GM12892 (cell line): ENCODE data around the gene SUMO1.

ENCODE experiments used
- DNase-seq: peaks from one replicate; pipeline ENCODE4 v3.0.0; 2011; ENCODE audit not compliant: insufficient read length
- FAIRE-seq: peaks from 2 replicates; lab custom pipeline; 2011; peaks lifted over from hg19 to GRCh38; lab: Jason Lieb, UNC
- POLR2A ChIP-seq: IDR thresholded peaks from 2 replicates; pipeline ENCODE4 v1.6.1; 2011; ENCODE audit warnings: low read depth, low read length, control low read depth
- POLR2AphosphoS5 ChIP-seq: IDR thresholded peaks from 2 replicates; pipeline ENCODE4 v1.6.1; 2011; ENCODE audit warnings: low read depth, low read length, control low read depth
- TAF1 ChIP-seq: IDR thresholded peaks from 2 replicates; pipeline ENCODE4 v1.6.1; 2011; ENCODE audit warnings: low read depth, mild to moderate bottlenecking, control low read depth, low read length, borderline replicate concordance

The SUMO1 gene

DNA sequence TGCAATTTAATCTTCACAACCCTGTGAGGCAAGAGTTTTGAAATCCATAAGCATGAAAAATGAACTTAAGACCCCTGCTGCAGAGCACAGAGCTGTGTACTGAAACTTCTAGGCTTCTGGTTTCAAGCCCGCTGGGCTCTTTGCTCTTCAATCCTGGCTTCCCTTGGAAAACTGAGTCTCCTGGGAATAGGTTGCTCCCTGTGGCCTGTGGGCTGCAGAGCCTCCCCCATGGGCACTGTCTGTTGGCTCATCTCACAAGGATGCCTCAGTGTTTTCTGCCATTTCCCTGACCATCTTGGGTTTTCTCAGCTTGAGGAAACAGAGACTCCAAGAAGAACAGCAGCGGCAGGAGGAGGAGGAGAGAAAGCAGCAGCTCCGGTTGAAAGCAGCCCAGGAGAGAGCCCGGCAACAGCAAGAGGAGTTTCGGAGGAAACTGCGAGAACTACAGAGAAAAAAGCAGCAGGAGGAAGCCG lies 44.5 kb downstream of the SUMO1 start:
- FAIRE-seq = no peak
- no peak for DNase-seq
- TF ChIP-seq POLR2AphosphoS5 (no peak), POLR2A (no peak), TAF1 (no peak)

DNA sequence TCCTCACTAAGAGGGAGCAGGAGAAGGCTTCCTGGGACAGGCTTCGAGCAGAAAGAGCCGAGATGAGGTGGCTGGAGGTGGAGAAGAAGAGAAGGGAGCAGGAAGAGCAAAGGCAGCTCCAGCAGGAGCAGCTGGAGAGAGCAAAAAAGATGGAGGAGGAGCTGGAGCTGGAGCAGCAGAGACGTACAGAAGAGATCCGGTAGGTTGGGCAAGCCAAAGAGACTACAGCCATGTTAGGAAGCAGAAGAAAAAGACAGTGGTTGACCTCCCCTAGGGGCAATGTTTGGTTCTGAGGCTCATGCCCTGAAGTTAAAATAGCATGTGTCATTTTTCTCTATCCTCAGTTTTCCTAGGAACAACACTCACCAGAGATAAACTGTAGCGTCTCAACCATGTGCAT lies 45.1 kb downstream of the SUMO1 start:
- no peak for DNase-seq
- no peak for TF ChIP-seq POLR2AphosphoS5
- no peak for TF ChIP-seq TAF1
- TF ChIP-seq POLR2A = no peak
- FAIRE-seq = no peak

- DNase-seq = no peak
- FAIRE-seq = no peak
- TF ChIP-seq TAF1 = no peak
- TF ChIP-seq POLR2A = no peak
- TF ChIP-seq POLR2AphosphoS5 = no peak
Measured at GRCh38 chr2:202187570-202187969, 50.8 kb downstream of the SUMO1 start.

GRCh38 chr2:202186641-202187202 lies 51.7 kb downstream of the SUMO1 start:
- TF ChIP-seq TAF1 (no peak), POLR2AphosphoS5 (no peak), POLR2A (no peak)
- DNase-seq (no peak), FAIRE-seq (no peak)

GRCh38 chr2:202185156-202185555 lies 53.2 kb downstream of the SUMO1 start:
- DNase-seq = no peak
- no peak for FAIRE-seq
- TF ChIP-seq POLR2A (no peak), TAF1 (no peak), POLR2AphosphoS5 (no peak)

GRCh38 chr2:202184557-202184956 lies 53.8 kb downstream of the SUMO1 start:
- DNase-seq (no peak), FAIRE-seq (no peak)
- TF ChIP-seq POLR2A = no peak
- TF ChIP-seq POLR2AphosphoS5 = no peak
- no peak for TF ChIP-seq TAF1

- FAIRE-seq (peak; percentile 61), DNase-seq (no peak)
- no peak for TF ChIP-seq TAF1
- no peak for TF ChIP-seq POLR2AphosphoS5
- no peak for TF ChIP-seq POLR2A
Measured at GRCh38 chr2:202178346-202178958, 59.9 kb downstream of the SUMO1 start.

GRCh38 chr2:202172439-202173211 lies 65.8 kb downstream of the SUMO1 start:
- TF ChIP-seq POLR2AphosphoS5 (no peak), POLR2A (no peak), TAF1 (no peak)
- FAIRE-seq (peak; percentile 42), DNase-seq (no peak)

- DNase-seq = no peak
- no peak for TF ChIP-seq POLR2AphosphoS5
- TF ChIP-seq POLR2A = no peak
- TF ChIP-seq TAF1 = no peak
- FAIRE-seq = no peak
Measured at GRCh38 chr2:202171241-202171825, 67.1 kb downstream of the SUMO1 start.

DNA sequence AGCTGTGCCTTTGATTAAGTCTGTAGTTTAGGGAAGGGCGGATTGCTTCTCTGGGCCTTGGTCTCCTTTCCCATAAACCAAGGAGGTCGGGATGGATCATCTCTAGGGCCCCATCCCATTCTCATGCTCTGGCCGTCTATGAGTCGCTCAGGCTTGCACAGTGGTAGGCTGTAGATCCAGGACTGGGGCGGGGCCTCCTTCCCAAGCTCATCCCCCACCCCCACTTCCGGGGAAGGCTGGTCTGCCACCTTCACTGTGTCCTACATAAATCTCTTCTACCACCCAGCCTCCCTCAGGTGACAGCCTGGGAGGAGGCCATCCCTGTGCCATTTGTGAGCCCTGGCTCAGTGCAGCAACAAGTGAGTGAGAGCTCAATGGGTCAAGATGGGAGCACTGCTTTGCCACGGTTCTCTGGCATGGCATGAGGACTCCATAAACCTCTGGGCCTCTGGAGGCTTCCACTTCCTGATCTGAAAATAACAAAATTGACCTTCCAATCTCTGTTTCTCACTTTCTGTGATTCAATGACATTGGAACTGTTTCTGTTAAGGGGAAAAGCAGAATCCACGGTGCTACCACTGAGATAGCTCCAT lies 68.5 kb downstream of the SUMO1 start:
- TF ChIP-seq POLR2A (no peak), TAF1 (no peak), POLR2AphosphoS5 (no peak)
- DNase-seq = no peak
- no peak for FAIRE-seq

- DNase-seq (no peak), FAIRE-seq (no peak)
- TF ChIP-seq POLR2A (no peak), POLR2AphosphoS5 (no peak), TAF1 (no peak)
Measured at GRCh38 chr2:202169131-202169530, 69.3 kb downstream of the SUMO1 start.
